Effector CD4-positive, alpha-beta T cell (primary cell): ENCODE data around the gene PDE11A. TPM values are rescaled to one million over a fixed set of nuclear protein-coding genes. Genes with fewer than 3 reads are reported as not detected.
"Not testable (repeated sequence)": the region's sequence is repeated elsewhere in the genome, so short reads cannot be mapped to it uniquely, and the experiment has no call there.

Source experiments
- DNase-seq: peaks from one replicate; pipeline ENCODE4 v3.0.0-alpha.2; 2020
- total RNA-seq: gene quantifications from one replicate; lab custom pipeline; 2026; lab: John Stamatoyannopoulos, UW

PDE11A gene
- not detected for total RNA-seq

DNA sequence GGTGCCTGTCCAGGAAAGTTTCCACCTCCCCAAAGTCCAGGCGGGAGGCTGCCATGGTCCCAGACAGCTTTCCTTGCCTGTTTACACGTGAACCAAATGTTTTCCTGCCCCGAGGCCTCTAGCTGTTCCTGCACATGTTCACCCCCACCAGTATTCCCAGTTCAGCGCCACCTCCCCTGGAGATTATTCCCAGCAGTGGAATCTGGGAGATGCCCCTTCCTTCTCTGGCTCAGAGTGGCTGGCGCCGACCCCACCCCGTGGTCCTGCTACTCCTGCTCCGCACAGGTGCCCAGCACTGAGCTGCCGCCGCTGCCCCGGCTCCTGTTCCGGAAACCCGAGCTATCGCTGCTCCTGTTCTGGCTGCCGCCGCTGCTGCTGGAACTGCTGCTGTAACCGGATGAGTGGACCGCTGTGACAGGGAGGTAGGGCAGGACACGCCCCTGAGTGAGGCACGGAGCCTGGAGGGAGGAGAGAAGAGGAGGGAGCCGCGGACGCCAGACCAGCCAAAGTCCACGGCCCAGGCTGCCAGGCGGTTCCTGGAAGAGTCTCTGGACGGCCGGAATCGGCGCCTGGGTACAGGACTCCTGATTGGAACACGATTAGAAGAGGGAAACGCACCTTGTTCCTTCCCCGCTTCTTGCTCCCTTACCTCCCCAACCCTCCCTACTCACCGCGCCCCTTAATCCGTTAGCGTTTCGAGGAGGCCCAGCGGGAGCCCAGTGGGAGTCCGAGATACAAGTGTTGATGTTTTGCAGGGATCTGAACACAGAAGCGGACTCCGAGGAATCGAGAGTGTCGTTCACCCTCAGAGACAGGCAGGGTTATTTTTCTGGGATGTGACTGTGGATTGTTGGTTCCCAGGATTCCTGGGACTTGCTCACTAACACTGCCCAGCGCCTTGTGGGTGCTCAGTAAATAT lies at the start of gene PDE11A:
Gene PDE11A, minus strand, starts transcription at position 395 of the 919 bp plus-strand sequence. Its CDS starts 340 bp downstream, at position 55.
- DNase-seq = no peak

DNA sequence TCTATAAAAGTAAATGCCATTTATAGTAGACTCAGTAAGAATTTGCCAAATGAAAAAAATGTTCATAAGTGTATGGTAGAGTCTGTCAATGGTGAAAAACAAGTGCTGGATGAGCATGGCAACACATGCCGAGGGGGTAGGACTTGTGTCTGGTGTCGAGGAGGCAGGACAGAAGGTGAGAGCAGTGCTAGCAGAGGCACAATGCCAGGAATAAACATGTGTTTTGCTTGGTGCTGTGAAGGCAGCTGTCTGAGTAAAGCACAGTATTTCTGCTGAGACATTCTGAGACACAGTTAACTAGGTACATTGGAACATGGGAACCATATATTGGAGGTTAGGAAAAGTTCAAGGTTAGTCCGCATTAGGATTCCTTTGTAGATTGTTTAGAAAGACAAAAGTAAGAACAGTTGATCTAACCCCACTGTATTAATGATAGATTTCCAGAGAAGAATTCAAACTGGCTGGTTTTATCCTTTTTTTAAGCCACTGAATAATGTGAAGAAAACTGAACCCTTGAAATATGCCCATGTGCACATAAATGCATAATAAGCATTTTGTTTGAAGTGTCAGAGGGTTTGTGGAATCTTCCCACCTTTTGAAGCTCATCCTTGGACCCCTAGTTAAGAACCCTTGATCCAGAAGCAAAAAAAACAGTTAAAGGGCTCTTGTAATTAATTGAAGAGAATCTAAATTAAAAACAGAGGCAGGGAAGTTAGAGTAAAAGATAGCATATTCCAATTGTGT lies 46.8 kb upstream of the PDE11A start:
- DNase-seq = no peak

DNA sequence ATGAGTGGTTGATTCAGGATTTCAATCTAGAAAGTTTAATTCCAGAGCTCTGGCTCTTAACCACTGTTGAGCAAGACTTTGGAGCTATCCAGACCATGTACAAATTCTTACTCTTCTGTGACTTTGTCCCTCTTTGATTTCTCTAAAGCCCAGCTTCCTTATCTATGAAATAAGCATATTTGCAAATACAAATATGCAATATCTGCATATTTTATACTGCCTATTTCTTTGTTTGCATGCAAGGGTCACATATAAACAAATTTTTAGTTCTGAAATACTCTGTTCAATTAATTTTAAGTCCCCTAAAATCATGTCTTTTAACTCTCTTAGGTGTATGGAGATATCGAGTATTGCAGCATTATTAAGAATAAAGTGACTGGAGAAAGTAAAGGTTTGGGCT lies 45.1 kb upstream of the PDE11A start:
- no peak for DNase-seq

DNA sequence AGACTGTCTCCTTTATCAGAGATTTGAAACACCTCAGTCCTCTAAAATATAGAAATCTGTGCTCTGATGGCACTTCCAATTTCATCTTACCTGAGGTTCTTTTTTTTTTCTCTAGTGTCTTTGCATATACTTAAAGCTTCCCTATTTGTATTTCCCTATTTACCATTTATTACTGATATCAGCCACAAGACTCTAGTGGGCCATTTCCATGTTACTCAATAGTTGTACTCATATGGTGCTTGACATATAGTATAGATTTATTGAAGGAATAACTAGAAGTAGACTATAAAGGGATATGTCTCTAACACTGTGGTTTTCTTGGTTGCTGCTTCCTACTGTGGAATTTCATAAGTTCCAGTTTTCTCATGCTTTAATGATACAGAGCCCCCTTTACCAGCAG lies 42.7 kb upstream of the PDE11A start:
- no peak for DNase-seq

DNA sequence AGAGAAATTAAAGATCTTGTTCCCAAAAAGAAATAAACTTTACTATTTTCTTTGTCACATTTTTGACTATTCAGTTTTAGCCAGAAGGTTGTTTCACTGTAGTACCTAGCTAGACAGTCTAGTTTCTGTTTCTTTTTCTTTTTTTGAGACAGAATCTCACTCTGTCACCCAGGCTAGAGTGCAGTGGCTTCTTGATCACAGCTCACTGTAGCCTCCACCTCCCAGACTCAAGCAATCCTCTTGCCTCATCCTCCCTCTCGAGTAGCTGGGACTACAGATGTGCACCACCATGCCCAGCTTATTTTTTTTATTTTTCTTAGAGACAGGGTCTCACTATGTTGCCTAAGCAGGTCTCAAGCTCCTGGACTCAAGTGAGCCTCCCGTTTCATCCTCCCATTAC lies 41.9 kb upstream of the PDE11A start:
- DNase-seq = no peak

DNA sequence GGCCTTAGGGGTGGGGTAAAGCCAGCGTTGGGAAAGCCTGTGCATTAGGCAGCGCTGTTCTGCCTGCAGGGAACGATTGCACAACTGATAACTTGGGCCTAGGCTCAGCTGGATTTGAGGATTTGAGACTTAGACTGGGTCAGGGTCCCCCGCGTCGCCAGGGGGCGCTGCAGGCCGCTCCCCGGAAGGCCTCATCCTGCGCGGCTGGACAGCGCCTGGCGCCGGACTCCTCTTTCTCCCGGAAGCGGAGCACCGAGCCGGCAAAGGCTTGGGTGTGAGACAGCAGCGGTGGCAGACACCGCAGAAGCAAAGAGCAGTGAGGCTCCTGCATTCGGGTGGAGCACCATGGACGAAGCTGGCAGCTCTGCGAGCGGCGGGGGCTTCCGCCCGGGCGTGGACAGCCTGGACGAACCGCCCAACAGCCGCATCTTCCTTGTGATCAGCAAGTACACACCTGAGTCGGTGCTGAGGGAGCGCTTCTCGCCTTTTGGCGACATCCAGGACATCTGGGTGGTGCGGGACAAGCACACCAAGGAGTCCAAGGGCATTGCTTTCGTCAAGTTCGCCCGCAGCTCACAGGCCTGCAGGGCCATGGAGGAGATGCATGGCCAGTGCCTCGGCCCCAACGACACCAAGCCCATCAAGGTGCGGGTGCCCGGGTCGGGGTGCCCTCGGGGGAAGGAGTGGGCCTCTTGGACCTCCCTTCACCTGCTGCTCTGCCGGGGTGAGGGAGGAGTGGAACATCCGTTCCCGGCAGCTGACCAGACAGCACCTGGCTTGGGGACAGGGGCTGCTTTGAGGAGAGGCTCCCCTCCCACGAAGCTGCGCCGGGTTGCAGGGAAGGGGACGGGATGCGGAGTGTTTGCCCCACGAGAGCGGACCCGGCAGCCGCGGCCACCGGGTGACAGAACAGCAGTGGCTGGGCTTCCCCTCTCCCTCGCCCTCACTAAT lies 39.9 kb upstream of the PDE11A start, which contains the start of gene RBM45:
Gene RBM45, plus strand, starts transcription at position 236 of the 951 bp plus-strand sequence. Its CDS starts 110 bp downstream, at position 346.
- DNase-seq = peak; percentile 71

DNA sequence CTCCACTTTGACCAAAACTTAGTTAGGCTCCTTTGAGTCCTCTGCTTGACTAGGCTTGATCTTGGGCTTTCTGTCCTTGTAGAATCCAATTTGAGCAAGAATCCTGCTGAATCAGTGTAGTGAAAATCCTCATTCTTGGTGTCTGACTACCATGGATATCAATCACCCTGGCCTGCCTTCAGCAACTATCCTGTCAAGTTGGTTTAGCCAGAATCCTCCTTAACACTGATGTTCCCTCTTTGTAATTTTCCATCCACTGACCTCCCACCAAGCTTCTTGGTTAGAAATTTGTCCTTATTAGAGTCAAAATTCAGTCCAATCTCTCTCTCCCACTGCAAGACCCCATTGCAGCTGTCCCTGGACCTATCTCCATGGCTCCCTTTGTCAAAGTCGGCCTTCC lies 39.2 kb upstream of the PDE11A start:
- DNase-seq = no peak

DNA sequence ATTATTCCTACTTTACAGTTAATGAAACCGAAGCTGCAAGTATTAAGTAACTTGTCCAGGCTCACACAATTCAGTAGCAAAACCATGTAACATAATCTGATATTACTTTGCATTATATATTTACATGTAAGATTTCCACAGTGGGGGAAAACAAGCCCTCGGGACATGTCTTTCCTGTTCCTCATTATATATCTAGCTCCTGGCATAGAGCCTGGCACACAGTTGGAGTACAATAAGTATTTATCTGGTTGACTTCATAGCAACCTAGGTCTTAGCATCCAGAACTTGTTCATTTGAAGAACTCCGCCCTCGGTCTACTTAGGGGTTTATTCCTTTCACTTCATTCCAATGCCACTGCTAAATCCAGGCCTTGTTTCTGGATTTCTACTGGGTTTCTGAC lies 38.1 kb upstream of the PDE11A start:
- no peak for DNase-seq

DNA sequence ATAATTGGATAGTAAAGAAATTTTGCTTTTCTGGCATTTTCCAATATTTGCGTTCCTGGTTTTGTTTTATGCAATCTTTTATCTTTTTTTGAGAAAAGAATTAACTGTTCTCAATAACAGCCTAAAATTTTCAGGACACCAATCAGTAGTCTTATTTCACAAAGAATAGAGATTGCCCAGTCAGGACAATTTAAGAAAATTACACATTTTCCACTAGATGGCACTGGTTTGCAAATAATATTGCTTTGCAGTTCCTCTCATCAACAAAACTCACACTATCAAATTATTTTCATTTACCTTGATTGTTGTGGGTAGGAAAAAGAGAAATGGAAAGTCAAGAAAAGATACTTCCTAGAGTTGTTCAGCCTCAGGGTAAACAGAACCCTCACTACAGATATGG lies 37.2 kb upstream of the PDE11A start:
- DNase-seq = no peak

DNA sequence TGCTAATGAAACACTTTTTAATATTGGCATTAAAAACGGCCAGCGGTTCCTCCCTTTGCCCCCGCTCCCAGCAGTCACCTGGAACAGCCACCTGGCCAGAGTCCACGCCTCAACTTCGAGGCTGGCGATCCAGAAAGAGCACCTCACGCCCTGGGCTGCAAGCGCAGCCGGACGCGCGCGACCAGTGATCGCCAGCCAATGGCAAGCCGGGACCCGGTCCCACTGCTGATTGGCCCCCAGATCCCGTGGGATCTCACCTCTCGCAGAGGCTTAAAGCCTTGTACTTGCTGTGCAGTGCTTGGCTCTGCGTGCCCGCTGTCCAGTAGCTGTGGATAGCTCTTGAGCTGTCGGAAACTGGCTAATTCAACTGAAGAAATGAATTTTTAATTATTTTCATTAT lies 35.6 kb upstream of the PDE11A start:
- DNase-seq = no peak

DNA sequence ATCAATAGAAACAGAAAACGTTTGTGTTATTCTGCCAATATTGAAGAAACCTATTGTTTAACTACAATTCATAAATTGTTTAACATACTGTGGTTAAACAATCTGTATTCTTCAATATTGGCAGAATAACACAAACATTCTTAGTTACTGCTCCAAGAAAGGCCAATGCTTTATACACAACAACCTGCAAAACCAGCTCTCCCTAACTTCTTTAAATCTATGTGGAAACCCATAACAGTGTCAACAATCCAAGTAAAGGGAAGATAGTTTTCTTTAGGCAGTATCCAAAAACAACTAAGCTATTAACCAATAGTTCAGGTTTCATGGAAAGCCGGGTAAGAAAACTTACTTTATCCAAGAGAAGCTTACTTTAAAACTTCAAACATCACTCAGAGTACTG lies 33.5 kb upstream of the PDE11A start:
- DNase-seq = no peak

DNA sequence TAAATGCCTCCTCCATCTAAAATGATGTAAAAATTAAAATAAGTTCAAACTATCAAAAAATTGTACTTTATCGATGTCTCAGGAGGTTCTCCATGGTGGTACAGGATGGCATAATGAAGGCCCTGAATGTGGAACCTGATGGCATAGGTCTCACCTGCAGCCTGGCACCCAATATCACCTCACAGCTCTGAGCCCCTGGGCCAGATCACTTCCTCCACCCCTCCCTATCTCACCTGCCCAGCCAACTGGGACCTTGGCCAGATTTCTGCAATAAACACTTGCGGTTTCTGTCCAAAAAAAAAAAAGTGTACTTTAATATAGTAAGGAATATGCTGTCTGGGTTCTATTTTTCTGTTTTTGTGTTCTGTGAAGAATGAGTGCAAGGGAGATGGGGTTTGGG lies 33.0 kb upstream of the PDE11A start:
- DNase-seq = no peak

DNA sequence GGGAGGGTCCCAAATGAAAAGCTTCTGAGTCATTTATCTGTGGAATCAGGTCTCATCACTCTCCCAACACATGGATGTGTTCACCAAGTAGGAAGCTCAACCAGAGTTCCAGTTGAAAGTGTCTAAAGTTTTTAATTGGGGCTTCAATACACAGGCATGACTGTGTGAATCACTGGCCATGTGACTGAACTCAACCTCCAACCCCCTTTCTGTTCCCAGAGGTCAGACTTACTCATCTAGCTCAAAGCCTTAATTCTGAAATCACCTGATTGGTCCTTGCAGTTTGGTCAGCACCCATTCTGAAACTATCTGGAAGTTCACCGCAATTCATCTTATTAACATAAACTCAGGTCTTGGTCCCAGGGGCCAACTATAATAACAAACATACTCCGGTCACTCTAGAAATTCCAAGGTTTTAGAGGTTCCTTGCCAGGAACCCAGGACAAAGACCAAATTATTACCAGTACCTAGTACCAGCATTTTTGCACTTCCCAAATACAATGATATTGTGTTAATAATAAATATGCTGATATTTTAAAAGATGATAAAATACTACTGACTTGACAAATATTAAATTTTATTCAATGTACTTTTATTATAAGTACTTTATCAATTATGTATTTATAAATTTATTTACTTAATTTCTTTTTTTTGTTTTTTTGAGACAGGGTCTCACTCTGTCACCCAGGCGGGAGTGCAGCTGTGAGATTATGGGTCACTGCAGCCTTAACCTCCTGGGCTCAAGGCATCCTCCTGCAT lies 28.9 kb upstream of the PDE11A start:
- DNase-seq = no peak

DNA sequence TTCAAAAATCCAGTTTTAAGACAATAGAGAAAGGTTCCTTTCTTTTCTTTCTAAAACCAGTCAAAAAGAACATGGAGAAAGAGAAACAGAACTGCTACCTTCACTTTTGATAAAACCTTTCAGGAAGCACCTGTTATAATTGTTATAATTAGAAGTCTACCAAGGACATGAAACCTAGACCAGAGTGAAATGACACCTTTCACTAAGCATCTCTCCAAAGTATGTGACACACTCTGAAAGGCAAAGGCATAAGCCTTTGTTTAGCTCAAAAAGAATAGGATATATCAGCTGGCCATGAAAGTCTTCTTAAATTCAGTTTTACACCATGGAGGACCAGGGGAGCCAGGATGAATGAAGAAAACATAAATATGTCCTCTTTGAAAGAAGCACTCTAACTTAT lies 20.9 kb upstream of the PDE11A start:
- no peak for DNase-seq

DNA sequence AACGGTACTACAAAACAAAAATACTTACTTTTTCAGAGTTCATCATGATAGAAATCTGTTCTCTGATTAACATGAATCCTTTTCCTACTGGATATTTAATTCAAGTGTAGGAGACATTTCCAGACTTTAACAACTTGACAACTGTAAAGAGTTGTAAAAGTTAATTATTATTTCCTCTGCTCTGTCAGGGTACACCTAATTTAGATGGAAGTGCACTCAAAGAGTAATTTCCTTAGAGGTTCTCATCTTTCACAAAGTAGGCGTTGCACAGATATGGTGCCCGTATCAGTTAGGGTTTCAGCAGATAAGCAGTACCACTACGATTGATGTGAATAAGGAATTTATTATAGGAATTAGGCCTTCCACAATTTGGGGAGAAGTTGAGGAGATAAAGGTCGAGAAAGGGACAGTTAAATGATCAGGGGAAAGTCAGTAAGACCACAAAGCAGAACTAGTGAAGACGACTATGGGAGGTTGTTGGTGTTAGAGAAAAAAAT lies 16.2 kb upstream of the PDE11A start:
- no peak for DNase-seq

DNA sequence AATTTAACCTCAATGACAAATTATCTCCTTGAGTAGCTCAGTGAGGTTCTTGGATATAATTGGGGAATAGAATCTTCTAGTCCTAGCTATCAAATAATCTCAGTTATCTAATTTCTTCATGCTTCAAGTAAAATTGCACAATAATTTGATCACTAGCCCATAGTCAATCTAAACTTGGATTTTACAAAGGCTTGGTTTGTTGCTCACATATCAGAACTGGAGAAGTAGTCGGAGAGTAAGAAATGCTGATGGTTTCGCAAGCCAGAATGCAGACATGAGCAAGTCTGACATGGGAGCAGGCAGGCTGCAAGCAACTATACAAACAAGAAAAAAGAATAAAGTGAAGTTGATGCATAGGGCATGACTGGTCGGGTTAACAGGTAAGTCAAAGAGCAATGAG lies 11.7 kb upstream of the PDE11A start:
- no peak for DNase-seq

DNA sequence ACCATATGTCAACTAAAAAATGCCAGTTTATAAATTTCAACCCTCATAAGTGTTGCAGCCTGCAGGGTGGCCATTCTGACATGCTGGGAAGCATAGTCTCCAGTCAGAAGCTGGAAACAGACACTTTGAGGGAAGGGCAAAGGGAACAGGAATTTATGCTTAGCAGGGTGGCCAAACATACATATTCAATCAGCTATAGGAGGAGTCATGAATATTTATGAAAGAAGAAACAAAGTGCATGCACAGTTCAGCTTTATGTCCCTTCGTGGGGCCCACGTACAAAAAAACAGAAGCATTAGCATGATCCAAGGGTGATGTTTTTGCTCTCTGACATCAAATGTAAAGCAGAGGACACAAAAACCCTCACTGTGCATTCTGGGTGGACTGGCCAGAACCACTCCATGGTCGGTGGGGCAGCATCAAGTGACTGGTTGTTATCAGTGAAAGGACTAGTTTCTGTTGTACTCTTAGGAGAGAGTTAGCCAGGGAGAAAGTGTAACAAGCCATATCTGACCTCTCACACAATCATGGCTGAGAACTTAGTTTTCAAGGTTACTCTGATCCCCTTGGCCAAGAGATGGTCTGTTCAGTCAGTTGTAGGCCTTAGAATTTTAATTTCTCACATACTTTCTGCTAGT lies 9.9 kb upstream of the PDE11A start:
- DNase-seq = no peak

DNA sequence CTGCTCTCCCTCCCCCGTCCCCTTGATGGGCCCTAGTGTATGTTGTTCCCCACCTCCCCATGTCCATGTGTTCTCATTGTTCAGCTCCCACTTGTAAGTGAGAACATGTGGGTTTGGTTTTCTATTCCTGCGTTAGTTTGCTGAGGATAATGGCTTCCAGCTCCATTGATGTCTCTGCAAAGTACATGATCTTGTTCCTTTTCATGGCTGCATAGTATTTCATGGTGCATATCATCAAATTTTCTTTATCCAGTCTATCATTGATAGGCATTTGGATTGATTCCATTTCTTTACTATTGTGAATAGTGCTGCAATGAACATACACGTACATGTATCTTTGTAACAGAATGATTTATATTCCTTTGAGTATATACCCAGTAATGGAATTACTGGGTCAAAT lies 6.7 kb upstream of the PDE11A start:
- not testable (repeated sequence) for DNase-seq

DNA sequence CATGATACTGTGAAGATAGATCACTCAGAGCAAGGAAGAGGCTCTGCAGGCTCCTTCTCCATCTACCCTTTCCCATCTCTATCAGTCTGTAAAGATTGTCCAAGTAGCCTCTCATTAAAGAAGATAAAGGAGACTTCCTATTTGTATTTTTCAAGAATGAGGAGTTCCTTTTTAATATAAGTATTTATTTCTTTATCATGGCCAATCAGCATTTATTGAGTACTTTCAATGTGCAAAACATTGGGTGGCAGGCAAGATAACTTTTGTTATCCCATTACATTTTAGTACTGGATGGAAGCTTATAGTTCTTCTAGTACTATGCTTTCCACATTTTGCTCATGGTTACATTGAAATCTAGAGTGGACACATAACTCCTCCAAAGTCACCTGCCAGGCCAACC lies 3.6 kb upstream of the PDE11A start:
- DNase-seq = no peak

DNA sequence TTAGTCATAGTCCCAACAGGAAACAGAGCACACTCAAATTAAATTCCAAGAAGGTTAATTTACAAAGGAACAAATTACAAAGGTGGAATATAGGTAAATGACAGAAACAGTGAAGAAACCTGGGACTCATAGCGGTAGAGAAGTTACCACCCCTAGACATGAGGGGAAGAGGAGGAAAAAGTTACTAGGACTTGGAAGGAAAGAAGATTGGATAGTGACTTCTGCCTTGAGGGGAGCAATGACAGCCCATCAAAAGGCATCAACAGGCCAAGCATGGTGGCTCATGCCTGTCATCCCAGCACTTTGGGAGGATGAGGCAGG lies 2.4 kb upstream of the PDE11A start:
- DNase-seq = no peak
